Nephron progenitor cell (in vitro differentiated cells): ENCODE measurements around the gene ATP5MC2.
A peak's percentile ranks its signal among the peaks of the same experiment; 100 is the strongest.

Source experiments
- DNase-seq: peaks from one replicate; pipeline ENCODE4 v3.0.0; 2021
- H3K27ac Mint-ChIP-seq: 2 replicates; pipeline ENCODE4 v1.8.0; 2021; ENCODE audit warnings: mild to moderate bottlenecking, moderate library complexity, mixed read lengths
- H3K27me3 Mint-ChIP-seq: 2 replicates; pipeline ENCODE4 v1.8.0; 2021; ENCODE audit warnings: mild to moderate bottlenecking, low read depth, mixed read lengths; ENCODE audit not compliant: poor library complexity
- H3K36me3 Mint-ChIP-seq: 2 replicates; pipeline ENCODE4 v1.8.0; 2021; ENCODE audit warnings: low read depth, mixed read lengths
- H3K4me1 Mint-ChIP-seq: 2 replicates; pipeline ENCODE4 v1.8.0; 2021; ENCODE audit warnings: mixed read lengths
- H3K4me3 Mint-ChIP-seq: 2 replicates; pipeline ENCODE4 v1.8.0; 2021; ENCODE audit warnings: mild to moderate bottlenecking, moderate library complexity, mixed read lengths
- H3K9me3 Mint-ChIP-seq: 2 replicates; pipeline ENCODE4 v1.8.0; 2021; ENCODE audit warnings: mild to moderate bottlenecking, moderate library complexity, mixed read lengths
- TF ChIP-seq, protein P1 (sequence below): fragments of 200-600 bp; sonication (generic); IDR thresholded peaks from 2 replicates; pipeline ENCODE4 v1.5.0; 2021; ENCODE audit warnings: antibody characterized with exemption

The ATP5MC2 gene

GRCh38 chr12:53677016-53677799 is 1.3 kb upstream of the ATP5MC2 start:
- H3K27ac Mint-ChIP-seq: peak overlapping the region; percentile 72
- H3K27me3 Mint-ChIP-seq: peaks cover 2% of the 10 kb centered on the region
- H3K36me3 Mint-ChIP-seq: peaks cover 23% of the 10 kb centered on the region
- H3K4me1 Mint-ChIP-seq: peaks cover 54% of the 10 kb centered on the region
- DNase-seq: peak; percentile 70
- H3K4me3 Mint-ChIP-seq: peak overlapping the region; percentile 96
- TF ChIP-seq, protein P1, sequence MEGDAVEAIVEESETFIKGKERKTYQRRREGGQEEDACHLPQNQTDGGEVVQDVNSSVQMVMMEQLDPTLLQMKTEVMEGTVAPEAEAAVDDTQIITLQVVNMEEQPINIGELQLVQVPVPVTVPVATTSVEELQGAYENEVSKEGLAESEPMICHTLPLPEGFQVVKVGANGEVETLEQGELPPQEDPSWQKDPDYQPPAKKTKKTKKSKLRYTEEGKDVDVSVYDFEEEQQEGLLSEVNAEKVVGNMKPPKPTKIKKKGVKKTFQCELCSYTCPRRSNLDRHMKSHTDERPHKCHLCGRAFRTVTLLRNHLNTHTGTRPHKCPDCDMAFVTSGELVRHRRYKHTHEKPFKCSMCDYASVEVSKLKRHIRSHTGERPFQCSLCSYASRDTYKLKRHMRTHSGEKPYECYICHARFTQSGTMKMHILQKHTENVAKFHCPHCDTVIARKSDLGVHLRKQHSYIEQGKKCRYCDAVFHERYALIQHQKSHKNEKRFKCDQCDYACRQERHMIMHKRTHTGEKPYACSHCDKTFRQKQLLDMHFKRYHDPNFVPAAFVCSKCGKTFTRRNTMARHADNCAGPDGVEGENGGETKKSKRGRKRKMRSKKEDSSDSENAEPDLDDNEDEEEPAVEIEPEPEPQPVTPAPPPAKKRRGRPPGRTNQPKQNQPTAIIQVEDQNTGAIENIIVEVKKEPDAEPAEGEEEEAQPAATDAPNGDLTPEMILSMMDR: no peak
- H3K9me3 Mint-ChIP-seq: no peaks in the 10 kb centered on the region

GRCh38 chr12:53676656-53677015 is 753 bp upstream of the ATP5MC2 start:
- Mint-ChIP-seq H3K4me3 (peak overlapping the region; percentile 96), H3K36me3 (peaks cover 25% of the 10 kb centered on the region), H3K27ac (peak overlapping the region; percentile 72), H3K4me1 (peaks cover 54% of the 10 kb centered on the region), H3K9me3 (no peaks in the 10 kb centered on the region), H3K27me3 (peaks cover 2% of the 10 kb centered on the region)
- TF ChIP-seq, protein P1: no peak
- peak; percentile 65 for DNase-seq

DNA sequence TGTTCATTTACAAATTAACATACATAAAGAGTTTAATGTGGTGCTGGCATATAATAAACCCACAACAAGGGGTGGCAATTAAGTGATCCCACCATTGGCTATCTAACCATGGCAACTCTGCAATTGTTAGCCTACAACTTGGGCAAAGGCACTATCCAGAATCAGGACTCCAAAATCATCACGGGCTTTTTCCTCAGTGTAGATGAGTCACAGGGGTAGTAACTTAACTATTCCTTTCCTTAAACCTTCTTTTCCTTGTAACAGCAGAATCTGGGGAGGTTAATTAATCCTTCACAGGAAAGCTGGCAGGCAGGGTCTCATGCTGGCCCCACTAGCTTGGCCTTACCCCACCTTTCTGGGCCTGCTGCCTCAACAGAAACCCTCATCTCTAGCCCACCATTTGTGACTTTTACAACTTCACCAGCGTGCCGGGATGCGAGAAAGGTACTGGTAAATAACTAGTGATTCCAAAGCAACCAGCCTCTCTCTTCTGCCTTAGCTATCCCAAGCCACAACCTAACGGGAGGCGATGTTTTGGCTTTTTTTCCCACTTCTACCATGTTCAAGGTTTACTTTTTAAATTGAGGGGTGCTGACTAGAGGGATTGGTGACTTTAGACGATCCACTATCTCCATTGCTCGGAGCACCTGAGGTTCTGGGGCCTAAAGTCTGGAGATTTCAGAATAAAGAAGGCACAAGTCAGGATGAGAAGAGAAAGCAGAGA is 744 bp downstream of the ATP5MC2 start:
- H3K27ac Mint-ChIP-seq: peak overlapping the region; percentile 72
- DNase-seq: no peak
- no peaks in the 10 kb centered on the region for H3K9me3 Mint-ChIP-seq
- TF ChIP-seq, protein P1: no peak
- H3K27me3 Mint-ChIP-seq: peaks cover 2% of the 10 kb centered on the region
- peaks cover 58% of the 10 kb centered on the region for H3K4me1 Mint-ChIP-seq
- peaks cover 37% of the 10 kb centered on the region for H3K36me3 Mint-ChIP-seq
- H3K4me3 Mint-ChIP-seq: peak overlapping the region; percentile 96

GRCh38 chr12:53670971-53671370 is 4.9 kb downstream of the ATP5MC2 start:
- TF ChIP-seq, protein P1: no peak
- Mint-ChIP-seq H3K27ac (no peak overlapping the region), H3K36me3 (peaks cover 68% of the 10 kb centered on the region), H3K9me3 (no peaks in the 10 kb centered on the region), H3K4me3 (no peak overlapping the region), H3K4me1 (peaks cover 27% of the 10 kb centered on the region), H3K27me3 (peaks cover 2% of the 10 kb centered on the region)
- DNase-seq: no peak

DNA sequence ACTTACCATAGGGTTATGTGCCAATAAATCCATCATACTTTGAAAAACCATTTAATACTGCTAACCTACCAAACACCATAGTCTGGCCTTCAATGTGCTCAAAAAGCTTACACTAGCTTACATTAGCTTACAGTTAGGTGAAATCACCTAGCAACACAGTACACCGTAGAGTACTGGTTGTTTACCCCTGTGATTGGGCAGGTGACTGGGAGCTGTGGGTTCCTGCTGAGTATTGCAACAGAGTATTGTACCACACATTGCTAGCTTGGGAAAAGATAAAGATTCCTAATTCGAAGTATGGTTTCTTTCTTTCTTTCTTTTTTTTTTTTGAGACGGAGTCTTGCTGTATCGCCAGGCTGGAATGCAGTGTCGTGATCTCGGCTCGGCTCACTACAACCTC is 5.6 kb downstream of the ATP5MC2 start:
- no peaks in the 10 kb centered on the region for H3K9me3 Mint-ChIP-seq
- DNase-seq: no peak
- H3K27ac Mint-ChIP-seq: no peak overlapping the region
- TF ChIP-seq, protein P1: no peak
- H3K36me3 Mint-ChIP-seq: peaks cover 75% of the 10 kb centered on the region
- H3K27me3 Mint-ChIP-seq: peaks cover 2% of the 10 kb centered on the region
- no peak overlapping the region for H3K4me3 Mint-ChIP-seq
- H3K4me1 Mint-ChIP-seq: peaks cover 23% of the 10 kb centered on the region
